ACC112 (cell line): ENCODE measurements around the gene PCDH10.

ENCODE experiments used
- H2AFZ ChIP-seq: fragments of 200-600 bp; sonication (generic); one replicate; pipeline ENCODE4 v1.6.0; 2017; ENCODE audit warnings: antibody characterized with exemption, low read length; ENCODE audit not compliant: unreplicated experiment
- H3K27ac ChIP-seq: fragments of 200-600 bp; sonication (generic); 2 replicates; pipeline ENCODE4 v1.5.1; 2014; ENCODE audit warnings: low read depth, mild to moderate bottlenecking, antibody characterized with exemption, low read length, moderate library complexity
- H3K27me3 ChIP-seq: fragments of 200-600 bp; sonication (generic); 2 replicates; pipeline ENCODE4 v1.6.1; 2014; ENCODE audit warnings: mild to moderate bottlenecking, antibody characterized with exemption, low read length, moderate library complexity, mixed read lengths; ENCODE audit not compliant: insufficient read depth
- H3K36me3 ChIP-seq: fragments of 200-600 bp; sonication (generic); 2 replicates; pipeline ENCODE4 v1.6.1; 2016; ENCODE audit warnings: mild to moderate bottlenecking, antibody characterized with exemption, low read length, moderate library complexity, mixed read lengths; ENCODE audit not compliant: insufficient read depth
- H3K4me1 ChIP-seq: fragments of 200-600 bp; sonication (generic); one replicate; pipeline ENCODE4 v1.6.1; 2016; ENCODE audit warnings: low read length, mixed read lengths; ENCODE audit not compliant: insufficient read depth, unreplicated experiment, control insufficient read depth
- H3K4me3 ChIP-seq: fragments of 200-600 bp; sonication (generic); 2 replicates; pipeline ENCODE4 v1.5.1; 2014; ENCODE audit warnings: mild to moderate bottlenecking, low read depth, low read length
- H3K79me2 ChIP-seq: fragments of 200-600 bp; sonication (generic); one replicate; pipeline ENCODE4 v1.6.0; 2016; ENCODE audit warnings: low read length; ENCODE audit not compliant: control insufficient read depth, unreplicated experiment, insufficient read depth

The PCDH10 gene

DNA sequence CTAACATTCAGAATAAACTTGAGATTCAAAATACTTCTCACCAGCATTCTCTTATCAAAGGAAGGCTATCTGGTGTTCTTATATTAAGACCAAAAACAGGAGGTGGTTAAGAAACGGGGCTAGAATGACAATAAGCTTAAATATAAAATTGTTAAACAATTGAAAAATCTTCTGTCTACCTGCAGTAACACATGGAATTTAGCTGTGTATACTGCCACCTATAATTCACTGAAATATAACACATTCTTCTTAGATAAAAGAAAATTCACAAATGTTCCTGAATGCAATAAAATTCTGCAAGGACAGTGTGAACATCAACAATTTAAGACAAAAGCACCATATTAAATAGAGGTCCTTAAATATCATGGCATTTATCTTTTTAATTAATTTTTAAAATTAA is 11.5 kb upstream of the PCDH10 start:
- H3K4me3 ChIP-seq: no peak overlapping the region
- no peaks in the 10 kb centered on the region for H3K36me3 ChIP-seq
- H3K27me3 ChIP-seq: peaks cover 36% of the 10 kb centered on the region
- H3K4me1 ChIP-seq: no peaks in the 10 kb centered on the region
- H3K79me2 ChIP-seq: no peaks in the 10 kb centered on the region
- no peak overlapping the region for H2AFZ ChIP-seq
- H3K27ac ChIP-seq: no peak overlapping the region

DNA sequence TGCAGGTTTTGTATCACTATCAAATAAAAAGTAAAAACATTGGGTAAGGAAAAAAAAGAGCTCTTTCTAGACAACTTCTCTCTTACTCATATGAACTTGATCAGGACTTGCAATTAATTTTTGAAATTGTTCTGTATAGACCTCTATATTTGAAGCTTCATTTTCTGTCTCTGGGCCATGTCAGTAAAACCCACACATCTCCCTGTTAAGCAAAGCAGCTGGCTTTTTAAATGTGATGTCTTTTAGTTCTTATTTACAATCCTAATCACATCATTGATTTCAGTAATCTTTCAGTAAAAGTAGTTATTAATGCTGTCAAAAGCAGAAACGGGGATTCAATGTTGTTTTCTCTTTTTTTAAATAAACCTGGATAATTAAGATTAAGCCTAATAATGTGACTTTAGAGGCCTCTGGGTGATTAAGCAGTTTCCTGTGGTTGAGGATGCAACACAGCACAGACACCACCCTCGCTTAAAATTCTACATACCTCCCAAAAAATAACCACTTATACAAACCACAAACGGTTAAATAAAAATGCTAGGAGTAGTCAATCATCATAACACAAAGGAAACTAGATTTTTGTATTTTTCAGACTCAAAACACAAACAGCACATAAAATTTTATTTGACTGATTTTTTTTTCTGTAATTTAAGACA is 5.2 kb upstream of the PCDH10 start:
- Histone ChIP-seq H3K27me3 (peaks cover 91% of the 10 kb centered on the region), H3K4me3 (no peak overlapping the region), H3K36me3 (no peaks in the 10 kb centered on the region), H3K4me1 (no peaks in the 10 kb centered on the region), H3K27ac (no peak overlapping the region), H2AFZ (no peak overlapping the region), H3K79me2 (no peaks in the 10 kb centered on the region)

DNA sequence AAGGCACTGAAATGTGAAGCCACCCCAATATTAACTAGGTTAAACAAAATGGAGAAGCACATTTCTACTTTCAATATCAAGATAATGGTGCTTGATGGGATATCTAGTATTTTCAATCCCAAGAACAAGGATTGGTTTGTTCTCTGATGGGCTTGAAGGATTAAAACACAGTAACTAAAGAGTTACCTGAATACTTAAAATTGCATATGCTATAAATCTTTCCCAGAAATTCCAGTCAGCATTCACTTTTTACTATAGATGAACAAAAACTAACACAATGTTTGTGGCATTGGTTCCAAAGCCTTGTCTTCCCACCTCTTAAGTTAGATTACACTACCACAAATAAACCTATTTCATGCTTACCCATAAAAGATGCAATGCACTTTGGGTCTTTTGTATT is 3.9 kb upstream of the PCDH10 start:
- peaks cover 3% of the 10 kb centered on the region for H3K4me1 ChIP-seq
- no peaks in the 10 kb centered on the region for H3K79me2 ChIP-seq
- no peak overlapping the region for H2AFZ ChIP-seq
- no peak overlapping the region for H3K27ac ChIP-seq
- H3K36me3 ChIP-seq: no peaks in the 10 kb centered on the region
- peaks cover 93% of the 10 kb centered on the region for H3K27me3 ChIP-seq
- H3K4me3 ChIP-seq: no peak overlapping the region

DNA sequence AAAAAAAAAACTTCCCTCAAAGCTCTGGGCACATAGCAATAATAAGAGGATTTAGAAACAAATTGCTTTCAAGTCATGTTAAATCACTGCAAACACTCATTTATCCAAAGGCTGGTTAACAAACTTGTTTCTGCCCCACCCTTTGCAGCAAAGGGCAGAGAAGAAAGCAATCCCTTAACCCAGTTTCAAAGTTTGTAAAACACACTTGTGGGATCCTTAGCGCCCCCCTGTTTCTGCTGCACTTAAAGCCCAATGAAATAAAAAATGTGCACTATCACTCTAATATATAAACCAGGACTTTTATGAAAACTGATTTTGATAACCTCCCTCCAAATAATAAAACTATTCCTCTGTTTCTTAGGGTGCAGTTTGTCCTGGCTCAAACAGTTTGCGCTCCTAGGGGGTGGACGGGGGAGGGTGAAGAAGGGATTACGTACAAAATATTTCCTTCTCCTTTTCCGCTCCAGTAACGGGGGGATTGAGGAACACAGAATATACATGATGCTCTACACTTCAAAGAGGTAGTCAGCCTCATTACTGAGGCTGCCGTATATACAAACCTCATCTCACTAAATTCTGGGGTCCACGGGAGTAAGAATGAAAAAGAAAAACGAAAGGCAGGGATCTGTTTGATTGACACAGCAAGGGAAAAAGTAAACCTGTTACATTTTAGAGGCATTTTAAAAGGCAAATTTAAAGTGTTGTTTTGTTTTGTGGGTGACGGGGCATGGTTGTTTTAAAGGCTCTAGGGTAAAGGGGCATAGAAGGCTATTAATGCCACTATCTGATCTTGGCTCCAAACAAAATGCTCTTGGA is 3.1 kb upstream of the PCDH10 start:
- Histone ChIP-seq H3K79me2 (no peaks in the 10 kb centered on the region), H3K4me3 (peak overlapping the region; percentile 68), H2AFZ (no peak overlapping the region), H3K36me3 (no peaks in the 10 kb centered on the region), H3K27ac (no peak overlapping the region), H3K27me3 (peaks cover 94% of the 10 kb centered on the region), H3K4me1 (peaks cover 3% of the 10 kb centered on the region)

GRCh38 chr4:133146574-133147241 is 2.4 kb upstream of the PCDH10 start:
- no peak overlapping the region for H3K27ac ChIP-seq
- H3K36me3 ChIP-seq: no peaks in the 10 kb centered on the region
- peak overlapping the region; percentile 68 for H3K4me3 ChIP-seq
- peaks cover 96% of the 10 kb centered on the region for H3K27me3 ChIP-seq
- H3K79me2 ChIP-seq: no peaks in the 10 kb centered on the region
- no peak overlapping the region for H2AFZ ChIP-seq
- H3K4me1 ChIP-seq: peaks cover 3% of the 10 kb centered on the region

DNA sequence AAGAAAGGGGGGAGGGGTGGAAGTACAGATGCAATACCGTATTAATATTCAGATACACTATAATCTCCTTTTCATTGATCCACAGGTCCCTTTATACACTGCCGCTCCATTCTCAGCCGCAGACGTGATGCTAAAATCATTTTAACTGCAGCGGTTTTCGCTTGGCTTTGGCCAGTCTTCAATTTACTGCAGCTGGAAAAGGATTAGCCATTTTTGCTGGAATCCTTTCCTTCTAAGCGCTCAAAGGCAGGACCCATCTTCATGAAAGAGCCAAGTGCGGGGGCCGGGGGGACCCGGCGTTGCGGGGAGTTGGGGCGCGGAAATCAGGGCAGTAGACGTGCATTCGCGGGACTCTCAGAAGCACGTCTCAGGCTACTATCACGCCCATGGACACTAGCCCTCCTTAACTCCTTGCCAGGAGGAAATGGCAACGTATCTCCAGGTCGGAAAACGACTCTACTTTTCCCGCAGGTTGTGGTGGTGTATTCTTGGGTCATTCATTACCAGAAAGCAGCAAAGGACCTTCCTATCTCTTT is 1.7 kb upstream of the PCDH10 start:
- H3K36me3 ChIP-seq: no peaks in the 10 kb centered on the region
- no peak overlapping the region for H2AFZ ChIP-seq
- H3K4me1 ChIP-seq: peaks cover 3% of the 10 kb centered on the region
- no peaks in the 10 kb centered on the region for H3K79me2 ChIP-seq
- no peak overlapping the region for H3K27ac ChIP-seq
- H3K27me3 ChIP-seq: peaks cover 97% of the 10 kb centered on the region
- peak overlapping the region; percentile 52 for H3K4me3 ChIP-seq

DNA sequence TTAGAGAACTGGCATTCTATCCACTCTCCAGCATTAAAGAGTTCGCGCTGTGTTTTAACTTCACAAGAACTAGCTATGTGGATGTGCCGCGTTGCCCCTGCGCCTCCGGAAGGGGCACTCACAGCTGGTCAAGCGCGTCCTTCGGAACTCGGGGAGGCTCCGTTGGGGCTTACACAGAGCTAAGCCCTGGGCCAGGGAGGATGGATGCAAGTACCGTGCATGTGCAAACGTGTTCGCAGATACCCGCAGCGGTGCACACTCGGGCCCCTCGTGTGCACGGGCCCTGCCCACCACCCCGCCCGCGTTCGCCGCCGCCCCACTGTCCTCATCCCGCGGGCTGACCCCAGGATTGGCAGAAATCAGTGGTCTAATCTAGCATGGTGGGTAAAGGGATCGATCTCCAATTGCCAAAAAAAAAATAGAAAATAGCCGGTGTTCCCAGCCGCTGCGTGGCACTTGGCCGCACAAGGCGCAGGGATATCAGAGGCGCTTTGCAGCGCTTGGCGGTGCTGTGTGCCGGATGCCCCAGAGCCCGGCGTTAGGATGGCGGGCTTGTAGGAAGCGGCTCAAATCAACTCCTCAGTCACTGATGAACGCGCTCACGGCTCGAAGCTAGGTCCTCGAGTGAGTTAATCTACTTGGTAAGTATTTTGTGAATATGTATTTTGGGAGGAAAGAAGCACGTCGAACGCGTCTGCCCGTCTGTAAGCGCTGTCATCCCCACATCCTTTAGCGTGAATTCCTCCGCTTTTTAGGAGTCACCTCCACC is 989 bp upstream of the PCDH10 start:
- peaks cover 3% of the 10 kb centered on the region for H3K4me1 ChIP-seq
- no peaks in the 10 kb centered on the region for H3K79me2 ChIP-seq
- H3K4me3 ChIP-seq: peak overlapping the region; percentile 64
- H3K36me3 ChIP-seq: no peaks in the 10 kb centered on the region
- H3K27ac ChIP-seq: no peak overlapping the region
- peak overlapping the region; percentile 31 for H2AFZ ChIP-seq
- H3K27me3 ChIP-seq: peaks cover 98% of the 10 kb centered on the region

DNA sequence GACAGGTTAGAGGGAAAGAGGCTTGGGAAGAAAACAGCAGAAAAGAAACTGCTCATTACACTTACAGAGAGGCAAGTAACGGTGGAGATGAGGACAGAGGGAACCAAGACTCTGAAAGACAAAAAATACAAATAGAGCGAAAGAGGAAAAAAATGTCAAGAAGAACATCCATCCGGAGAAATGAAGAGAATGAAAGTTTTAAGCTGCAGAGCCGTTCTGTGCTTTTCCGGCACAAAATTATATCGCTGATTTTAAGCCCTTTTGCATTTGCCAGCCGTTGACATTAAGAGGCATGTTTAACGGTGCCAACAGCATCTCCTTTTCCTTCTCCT is 236 bp downstream of the PCDH10 start:
- H3K79me2 ChIP-seq: no peaks in the 10 kb centered on the region
- no peaks in the 10 kb centered on the region for H3K36me3 ChIP-seq
- H3K27me3 ChIP-seq: peaks cover 97% of the 10 kb centered on the region
- peak overlapping the region; percentile 8 for H2AFZ ChIP-seq
- no peak overlapping the region for H3K27ac ChIP-seq
- peaks cover 3% of the 10 kb centered on the region for H3K4me1 ChIP-seq
- H3K4me3 ChIP-seq: peak overlapping the region; percentile 64

DNA sequence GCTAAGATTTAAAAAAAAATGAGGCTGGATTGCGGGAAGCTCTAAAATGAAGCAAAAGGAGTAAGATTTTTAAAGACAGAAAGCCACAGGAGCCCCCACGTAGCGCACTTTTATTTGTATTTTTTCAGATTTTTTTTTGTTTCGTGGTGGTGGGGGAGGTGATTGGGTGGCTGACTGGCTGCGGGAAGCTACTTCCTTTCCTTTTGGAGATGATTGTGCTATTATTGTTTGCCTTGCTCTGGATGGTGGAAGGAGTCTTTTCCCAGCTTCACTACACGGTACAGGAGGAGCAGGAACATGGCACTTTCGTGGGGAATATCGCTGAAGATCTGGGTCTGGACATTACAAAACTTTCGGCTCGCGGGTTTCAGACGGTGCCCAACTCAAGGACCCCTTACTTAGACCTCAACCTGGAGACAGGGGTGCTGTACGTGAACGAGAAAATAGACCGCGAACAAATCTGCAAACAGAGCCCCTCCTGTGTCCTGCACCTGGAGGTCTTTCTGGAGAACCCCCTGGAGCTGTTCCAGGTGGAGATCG is 908 bp downstream of the PCDH10 start:
- H2AFZ ChIP-seq: no peak overlapping the region
- peaks cover 93% of the 10 kb centered on the region for H3K27me3 ChIP-seq
- no peak overlapping the region for H3K27ac ChIP-seq
- no peaks in the 10 kb centered on the region for H3K79me2 ChIP-seq
- peak overlapping the region; percentile 64; the same call in 1 of the 2 replicates for H3K4me3 ChIP-seq
- no peaks in the 10 kb centered on the region for H3K36me3 ChIP-seq
- peaks cover 3% of the 10 kb centered on the region for H3K4me1 ChIP-seq
